Omental fat pad (tissue), 4 donors: ENCODE results near the gene SEMA4A. TPM values are rescaled to one million over a fixed set of nuclear protein-coding genes. Genes with fewer than 3 reads are reported as not detected.

Source experiments
- ATAC-seq: fragments of 150-250 bp; one replicate; pipeline ENCODE4 v1.9.1; 2016; ENCODE audit warnings: mild to moderate bottlenecking, moderate library complexity; ENCODE audit not compliant: low FRiP score
- DNase-seq: peaks from one replicate; pipeline ENCODE4 v3.0.0-alpha.2; 2019; ENCODE audit warnings: low spot score
- CTCF ChIP-seq, 3 donors: fragments of 450-650 bp; IDR thresholded peaks; one replicate each; pipeline ENCODE4 v1.5.1; 2016 to 2017; ENCODE audit warnings: antibody characterized with exemption in 3 of 3, mild to moderate bottlenecking in 3 of 3, moderate library complexity in 2 of 3
- total RNA-seq, 4 donors: library from RNA; depleted of rRNA; stranded (reverse); fragments of >200 nt; gene quantifications; one replicate each; pipeline ENCODE4 v1.1.0, GENCODE V29; 2016

Gene SEMA4A
- total RNA-seq, 4 donors from 2014 or later = 4.1 to 99.1 (median 24.6) TPM

- DNase-seq (no peak), ATAC-seq (no peak)
- no peak for TF ChIP-seq CTCF (IDR thresholded peaks at IDR 0.05)
Observed at GRCh38 chr1:156110252-156110651, 43.1 kb upstream of the SEMA4A start.

GRCh38 chr1:156111355-156111962 lies 41.9 kb upstream of the SEMA4A start:
- DNase-seq = no peak
- ATAC-seq = no peak
- TF ChIP-seq CTCF (IDR thresholded peaks at IDR 0.05) = no peak

- DNase-seq = no peak
- no peak for TF ChIP-seq CTCF (IDR thresholded peaks at IDR 0.05)
- ATAC-seq = no peak
Observed at GRCh38 chr1:156112276-156113137, 40.9 kb upstream of the SEMA4A start.

GRCh38 chr1:156113282-156113950 lies 40.0 kb upstream of the SEMA4A start:
- TF ChIP-seq CTCF (IDR thresholded peaks at IDR 0.05) = no peak
- ATAC-seq (no peak), DNase-seq (no peak)

GRCh38 chr1:156114101-156114918 lies 39.1 kb upstream of the SEMA4A start, which contains the start of gene LMNA:
Gene LMNA, plus strand, starts transcription at chr1:156114711. Its CDS starts 208 bp downstream, at chr1:156114919.
- no peak for TF ChIP-seq CTCF (IDR thresholded peaks at IDR 0.05)
- ATAC-seq (peak; percentile 92), DNase-seq (peak; percentile 91)

GRCh38 chr1:156114919-156115513 lies 38.4 kb upstream of the SEMA4A start:
- ATAC-seq (no peak), DNase-seq (no peak)
- no peak for TF ChIP-seq CTCF (IDR thresholded peaks at IDR 0.05)
